Stimulated activated CD4-positive, alpha-beta T cell treated with anti-CD3 and anti-CD28 coated beads, Interleukin-4, amount 100 ng/mL, for 24 hours (primary cell): ENCODE measurements around the gene GPR17.

Experiments
- DNase-seq: peaks from one replicate; pipeline ENCODE4 v3.0.0-alpha.2; 2020

GPR17 gene

GRCh38 chr2:127614731-127615130, 31.2 kb upstream of the GPR17 start:
- no peak for DNase-seq

- no peak for DNase-seq
These were observed 30.3 kb upstream of the GPR17 start for GRCh38 chr2:127615511-127616166.

- no peak for DNase-seq
These were observed 27.3 kb upstream of the GPR17 start for GRCh38 chr2:127618551-127619202.

GRCh38 chr2:127619203-127619590, 26.8 kb upstream of the GPR17 start:
- no peak for DNase-seq

GRCh38 chr2:127619877-127620705, 25.9 kb upstream of the GPR17 start:
- DNase-seq, result no peak

- no peak for DNase-seq
These were observed 25.1 kb upstream of the GPR17 start for GRCh38 chr2:127620866-127621265.

GRCh38 chr2:127621981-127622431, 23.9 kb upstream of the GPR17 start:
- DNase-seq, result no peak

- no peak for DNase-seq
These were observed 23.2 kb upstream of the GPR17 start for GRCh38 chr2:127622561-127623387.

GRCh38 chr2:127623388-127624319, 22.3 kb upstream of the GPR17 start:
- no peak for DNase-seq

- DNase-seq, result no peak
These were observed 21.6 kb upstream of the GPR17 start for GRCh38 chr2:127624320-127624755.

GRCh38 chr2:127624756-127625571, 21.0 kb upstream of the GPR17 start:
- no peak for DNase-seq

GRCh38 chr2:127625572-127625951, 20.4 kb upstream of the GPR17 start:
- no peak for DNase-seq

GRCh38 chr2:127626175-127626574, 19.8 kb upstream of the GPR17 start:
- DNase-seq, result no peak

- no peak for DNase-seq
These were observed 18.8 kb upstream of the GPR17 start for GRCh38 chr2:127626917-127627739.

GRCh38 chr2:127627740-127628571, 18.0 kb upstream of the GPR17 start:
- no peak for DNase-seq

GRCh38 chr2:127628767-127629614, 17.0 kb upstream of the GPR17 start:
- DNase-seq, result no peak

- DNase-seq, result no peak
These were observed 16.3 kb upstream of the GPR17 start for GRCh38 chr2:127629637-127630036.
